ENCODE measurements around the gene PDIK1L. TPM values are rescaled to one million over a fixed set of nuclear protein-coding genes. Genes with fewer than 3 reads are reported as not detected.

Gene PDIK1L
- total RNA-seq, 2 experiments from 2014 or later = 11.7 to 13.4 TPM

DNA sequence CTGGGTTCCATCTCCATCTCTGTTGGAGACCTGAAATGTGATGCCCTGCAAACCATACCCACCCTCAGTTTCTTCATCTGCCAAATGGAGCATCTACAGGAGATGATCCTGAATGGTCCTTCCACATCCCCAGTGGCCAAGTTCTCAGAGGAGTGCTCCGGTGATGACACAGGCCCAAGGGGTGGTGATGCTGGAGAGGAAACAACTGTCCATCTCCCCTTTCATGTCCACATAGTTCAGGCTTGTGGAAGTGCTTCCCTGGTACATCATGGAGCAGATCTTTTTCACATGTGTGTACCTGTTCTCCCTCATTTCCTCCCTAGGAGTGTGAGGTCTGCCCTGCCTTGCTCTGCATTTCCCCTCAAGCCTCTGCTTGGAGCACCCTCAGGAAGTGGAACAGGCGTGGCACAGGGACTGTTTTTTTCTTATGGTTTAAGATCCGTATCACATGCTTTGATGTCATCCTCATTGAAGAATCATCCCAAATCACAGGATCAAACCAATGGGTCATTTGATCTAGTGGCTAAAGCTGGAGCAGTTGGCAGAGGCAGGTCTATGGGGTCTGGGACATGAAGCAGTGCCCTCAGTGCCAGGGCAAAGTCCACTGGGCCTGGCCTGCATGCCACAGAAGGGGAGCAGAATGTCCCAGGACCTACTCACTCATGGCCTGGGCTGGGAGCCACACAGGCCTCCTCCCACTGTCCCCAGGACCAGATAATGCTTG lies 36.0 kb upstream of the PDIK1L start:
- no peak overlapping the region for H3K27ac Mint-ChIP-seq
- H3K27me3 Mint-ChIP-seq = peaks cover 19% of the 10 kb centered on the region
- CTCF ChIA-PET = interaction anchor here (1.0 kb wide), 1 partner anchor 11 kb away, joined by 4 read pairs; no protein-coding TSS in a partner anchor

DNA sequence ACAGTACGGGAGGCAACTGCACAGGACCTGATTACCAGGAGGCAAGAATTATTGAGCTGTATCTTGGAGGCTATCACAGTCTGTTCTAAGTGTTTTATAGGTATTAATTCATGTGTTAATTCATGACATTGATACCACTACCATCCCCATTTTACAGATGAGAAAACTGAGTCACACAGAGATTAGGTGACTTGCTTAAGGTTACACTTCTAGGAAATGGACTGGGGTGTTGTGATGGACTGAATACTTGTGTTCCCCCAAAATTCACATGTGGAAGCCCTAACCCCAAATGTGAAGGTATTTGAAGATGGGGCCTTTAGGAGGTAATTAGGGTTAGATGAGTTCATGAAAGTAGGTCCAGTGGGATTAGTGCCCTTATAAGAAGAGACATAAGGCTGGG lies 34.1 kb upstream of the PDIK1L start:
- ATAC-seq = no peak
- ChIA-PET POLR2A (no interaction called here), CTCF (no interaction called here)
- Mint-ChIP-seq H3K27ac (no peak overlapping the region), H3K9me3 (no peaks in the 10 kb centered on the region), H3K4me1 (ENCODE audit: low read depth) (no peaks in the 10 kb centered on the region), H3K27me3 (peaks cover 15% of the 10 kb centered on the region), H3K36me3 (ENCODE audit: low read depth) (no peaks in the 10 kb centered on the region), H3K4me3 (no peak overlapping the region)
- DNase-seq = no peak
- intact Hi-C loops (cut with micrococcal nuclease) = no loop called here
- TF ChIP-seq, protein P1, sequence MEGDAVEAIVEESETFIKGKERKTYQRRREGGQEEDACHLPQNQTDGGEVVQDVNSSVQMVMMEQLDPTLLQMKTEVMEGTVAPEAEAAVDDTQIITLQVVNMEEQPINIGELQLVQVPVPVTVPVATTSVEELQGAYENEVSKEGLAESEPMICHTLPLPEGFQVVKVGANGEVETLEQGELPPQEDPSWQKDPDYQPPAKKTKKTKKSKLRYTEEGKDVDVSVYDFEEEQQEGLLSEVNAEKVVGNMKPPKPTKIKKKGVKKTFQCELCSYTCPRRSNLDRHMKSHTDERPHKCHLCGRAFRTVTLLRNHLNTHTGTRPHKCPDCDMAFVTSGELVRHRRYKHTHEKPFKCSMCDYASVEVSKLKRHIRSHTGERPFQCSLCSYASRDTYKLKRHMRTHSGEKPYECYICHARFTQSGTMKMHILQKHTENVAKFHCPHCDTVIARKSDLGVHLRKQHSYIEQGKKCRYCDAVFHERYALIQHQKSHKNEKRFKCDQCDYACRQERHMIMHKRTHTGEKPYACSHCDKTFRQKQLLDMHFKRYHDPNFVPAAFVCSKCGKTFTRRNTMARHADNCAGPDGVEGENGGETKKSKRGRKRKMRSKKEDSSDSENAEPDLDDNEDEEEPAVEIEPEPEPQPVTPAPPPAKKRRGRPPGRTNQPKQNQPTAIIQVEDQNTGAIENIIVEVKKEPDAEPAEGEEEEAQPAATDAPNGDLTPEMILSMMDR (IDR thresholded peaks at IDR 0.05) = no peak

More for the DNA sequence above, 36.0 kb upstream of the PDIK1L start:
- Mint-ChIP-seq H3K4me3 (no peak overlapping the region), H3K4me1 (ENCODE audit: low read depth) (no peaks in the 10 kb centered on the region), H3K9me3 (no peaks in the 10 kb centered on the region), H3K36me3 (ENCODE audit: low read depth) (no peaks in the 10 kb centered on the region)
- POLR2A ChIA-PET = no interaction called here
- ATAC-seq = no peak
- TF ChIP-seq, protein P1 (IDR thresholded peaks at IDR 0.05) = no peak
- intact Hi-C loops (cut with micrococcal nuclease) = no loop called here
- no peak for DNase-seq

DNA sequence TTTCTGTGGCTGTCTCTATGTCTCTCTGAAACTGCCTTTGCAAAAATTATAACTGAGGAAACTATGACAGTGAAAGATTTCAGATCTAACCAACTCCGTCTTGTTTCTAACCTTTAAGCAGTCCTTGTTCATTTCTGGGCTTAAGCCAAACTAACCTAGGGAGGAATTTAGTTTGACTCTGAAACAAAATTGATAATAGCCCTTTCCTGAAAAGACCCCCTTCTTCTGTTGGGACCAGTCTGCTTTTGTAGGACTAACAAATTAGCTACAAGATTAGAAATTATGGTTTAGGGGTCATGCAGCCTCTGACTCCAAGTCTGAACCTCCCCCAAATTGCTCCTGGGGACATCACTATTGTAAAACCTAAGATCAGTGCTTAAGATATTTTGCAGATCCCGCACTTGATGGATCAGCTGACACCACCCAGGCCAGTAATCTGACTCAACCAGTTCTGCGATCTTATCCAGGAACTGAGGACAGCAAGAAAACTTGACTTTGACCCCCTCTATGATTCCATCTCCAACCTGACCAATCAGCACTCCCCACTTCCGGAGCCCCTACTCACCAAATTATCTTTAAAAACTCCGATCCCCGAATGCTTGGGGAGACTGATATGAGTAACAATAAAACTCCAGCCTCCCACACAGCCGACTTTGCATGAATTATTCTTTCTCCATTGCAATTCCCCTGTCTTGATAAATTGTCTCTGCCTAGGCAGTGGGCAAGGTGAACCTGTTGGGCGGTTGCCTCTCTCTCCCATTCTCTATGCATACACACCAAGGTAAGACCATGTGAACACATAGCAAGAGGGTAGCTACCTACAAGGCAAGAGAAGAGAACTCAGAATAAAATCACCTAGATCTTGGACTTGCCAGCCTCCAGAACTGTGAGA lies 33.1 kb upstream of the PDIK1L start:
- ATAC-seq = no peak
- Mint-ChIP-seq H3K27me3 (peaks cover 12% of the 10 kb centered on the region), H3K36me3 (ENCODE audit: low read depth) (no peaks in the 10 kb centered on the region), H3K9me3 (no peaks in the 10 kb centered on the region), H3K27ac (no peak overlapping the region), H3K4me3 (no peak overlapping the region), H3K4me1 (ENCODE audit: low read depth) (no peaks in the 10 kb centered on the region)
- POLR2A ChIA-PET = no interaction called here
- CTCF ChIA-PET = interaction anchor here (0.6 kb wide), 1 partner anchor 115 kb away, joined by 3 read pairs; no protein-coding TSS in a partner anchor
- intact Hi-C loops (cut with micrococcal nuclease) = no loop called here
- TF ChIP-seq, protein P1 (IDR thresholded peaks at IDR 0.05) = no peak
- no peak for DNase-seq

DNA sequence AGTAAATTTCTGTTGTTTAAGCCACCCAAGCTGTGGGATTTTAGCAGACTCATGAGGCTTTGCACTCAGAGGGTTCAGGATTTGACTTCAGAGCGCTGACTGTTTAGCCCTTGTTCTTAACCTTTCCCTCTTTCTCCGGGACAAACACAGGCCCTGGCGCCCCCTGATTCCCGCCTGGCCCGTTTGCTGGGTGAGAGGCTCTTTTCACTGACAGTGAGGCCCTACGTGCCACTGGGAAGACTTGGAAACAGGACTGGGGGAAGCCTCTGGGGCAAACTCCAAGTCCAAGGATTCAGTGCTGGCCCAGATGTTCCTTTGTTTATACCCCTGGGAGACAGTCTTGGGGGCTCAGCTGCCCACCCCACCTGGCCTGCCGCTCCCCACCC lies 32.5 kb upstream of the PDIK1L start:
- ChIA-PET CTCF (no interaction called here), POLR2A (no interaction called here)
- Mint-ChIP-seq H3K4me1 (ENCODE audit: low read depth) (no peaks in the 10 kb centered on the region), H3K4me3 (no peak overlapping the region), H3K36me3 (ENCODE audit: low read depth) (no peaks in the 10 kb centered on the region), H3K9me3 (no peaks in the 10 kb centered on the region), H3K27ac (no peak overlapping the region), H3K27me3 (peaks cover 12% of the 10 kb centered on the region)
- ATAC-seq = no peak
- no peak for DNase-seq
- TF ChIP-seq, protein P1 (IDR thresholded peaks at IDR 0.05) = no peak
- intact Hi-C loops (cut with micrococcal nuclease) = no loop called here

Data from activated CD8-positive, alpha-beta T cell treated with anti-CD3 and anti-CD28 coated beads for 36 hours (primary cell).